Mesenteric fat pad (tissue), 1 donor: ENCODE measurements around the gene CDK4. TPM values are rescaled to one million over a fixed set of nuclear protein-coding genes. Genes with fewer than 3 reads are reported as not detected.
"Not testable (repeated sequence)": the region's sequence is repeated elsewhere in the genome, so short reads cannot be mapped to it uniquely, and the experiment has no call there.

ENCODE experiments used
- DNase-seq: peaks from one replicate; pipeline ENCODE4 v3.0.0-alpha.2; 2020; ENCODE audit warnings: low spot score
- long read RNA-seq: library from polyadenylated mRNA; unstranded; transcript quantifications from one replicate; pipeline ENCODE4 v2.0.0, GENCODE V29; 2020
- total RNA-seq: library from RNA; stranded (reverse); fragmentation: NEBNext Ultra II Directional; extraction: Animal tissue kit (Norgen Biotek cat#: 25700); gene quantifications from one replicate; pipeline ENCODE4 v1.2.1, GENCODE V29; 2021
- donor health status: DM: yes; HTN: yes; CAD: no.

CDK4 gene
- total RNA-seq, result 87.0 TPM
- long read RNA-seq, transcript CDK4-201 (8 exons, 2,076 nt), result major isoform, 297 of 316 reads
- long read RNA-seq, partial matches to known transcripts, result 7 of 316 reads
- long read RNA-seq, other reads (novel, unspliced or antisense), result 9 of 316 reads

DNA sequence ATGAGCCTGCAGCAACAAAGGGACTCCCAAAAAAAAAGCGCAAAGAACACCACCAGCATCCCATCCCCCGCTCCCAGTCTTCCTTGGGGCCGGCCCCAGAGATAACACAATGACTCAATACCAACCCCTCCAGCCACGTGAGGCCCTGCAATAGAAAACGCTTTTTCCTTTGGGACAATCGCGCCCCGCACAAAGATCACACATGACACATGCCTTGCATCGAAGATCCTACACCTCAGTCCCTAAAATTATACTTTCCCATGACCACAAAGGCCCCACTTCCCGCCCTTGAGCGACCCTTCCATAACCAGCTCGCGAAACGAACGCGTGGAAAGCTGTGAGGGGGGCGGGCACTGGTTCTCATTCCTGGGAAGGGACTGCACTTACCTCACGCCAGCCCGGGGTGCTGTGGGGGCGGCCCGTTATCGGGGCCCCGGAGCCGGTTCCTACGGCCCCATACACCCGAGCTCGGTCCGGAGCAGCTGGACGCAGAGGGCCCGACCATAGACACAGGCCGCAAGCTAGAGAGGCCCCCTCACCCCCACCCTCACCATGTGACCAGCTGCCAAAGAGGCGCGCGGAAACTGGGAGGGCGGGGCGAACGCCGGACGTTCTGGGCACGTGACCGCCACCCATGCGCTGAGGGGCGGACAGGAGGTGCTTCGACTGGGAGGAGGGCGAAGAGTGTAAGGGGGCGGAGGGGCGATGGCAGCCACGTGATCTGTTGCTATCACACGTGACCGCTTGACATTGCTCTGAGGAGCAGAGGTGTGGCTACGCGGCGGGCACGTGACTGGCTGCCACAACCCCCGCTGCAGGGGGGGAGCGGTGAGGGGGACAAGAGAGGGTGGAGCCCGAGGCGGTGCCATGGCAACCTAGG lies at the start of gene CDK4:
Gene CDK4 (minus strand): TSS at position 523 of the 880 bp plus-strand sequence. CDS start 593 bp downstream, outside the sequence.
- peak; percentile 99 for DNase-seq

DNA sequence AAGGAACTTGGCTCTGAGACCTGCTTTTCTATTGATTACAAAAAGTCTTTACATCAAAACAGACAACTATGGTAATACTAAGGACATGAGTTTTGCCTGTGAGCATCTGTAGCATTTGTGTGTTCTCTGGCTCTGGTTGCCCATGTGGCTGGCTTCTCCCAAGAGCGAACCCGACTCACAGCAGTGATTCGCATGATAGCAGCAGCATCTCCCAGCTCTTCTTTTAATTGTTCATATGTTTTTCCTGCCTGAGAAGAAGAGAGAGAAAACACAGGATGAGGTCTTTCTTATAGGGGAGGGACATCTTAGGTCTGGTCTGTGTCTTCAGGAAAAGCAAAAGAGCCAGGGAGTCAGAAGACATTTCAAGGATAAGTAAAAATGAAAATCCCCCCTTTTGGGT lies 48.9 kb upstream of the CDK4 start:
- no peak for DNase-seq

DNA sequence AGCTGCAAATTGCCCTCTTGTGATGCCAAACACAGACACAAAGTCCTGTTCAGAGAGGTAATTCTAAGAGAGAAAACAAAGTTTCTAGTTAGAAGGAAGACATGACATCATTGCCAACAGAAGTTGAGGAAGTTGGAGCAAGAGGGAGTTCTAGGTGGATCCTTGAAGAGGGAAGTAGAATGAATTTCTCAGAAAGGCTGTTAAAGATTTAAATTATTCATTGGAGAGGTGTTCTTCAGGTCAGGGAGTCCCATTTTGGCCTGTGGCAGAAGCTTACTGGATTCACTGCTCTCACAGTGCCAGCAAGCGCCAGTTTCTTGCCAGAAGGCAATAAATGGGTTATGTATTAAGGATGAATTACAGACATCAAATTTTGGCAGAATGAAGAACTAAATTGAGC lies 45.8 kb upstream of the CDK4 start:
- no peak for DNase-seq

DNA sequence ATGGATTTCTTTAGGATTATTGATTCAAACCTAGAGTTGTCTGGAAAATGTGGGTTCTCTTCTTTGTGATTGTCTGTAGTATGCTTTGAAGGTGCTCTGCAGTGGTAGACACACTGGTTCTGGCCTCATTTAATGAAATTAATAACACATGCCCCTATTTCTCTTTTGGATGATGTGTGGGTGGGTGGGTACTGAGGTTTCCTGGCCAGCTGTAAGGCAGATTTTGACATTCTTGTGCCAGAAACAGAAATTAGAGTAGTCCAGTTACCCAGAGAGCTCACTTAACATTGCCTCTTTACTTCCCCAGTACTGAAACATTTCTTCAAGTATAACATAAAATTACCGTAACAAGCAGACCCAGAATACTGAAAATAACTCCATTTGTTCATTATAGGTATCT lies 44.9 kb upstream of the CDK4 start:
- DNase-seq, result no peak

DNA sequence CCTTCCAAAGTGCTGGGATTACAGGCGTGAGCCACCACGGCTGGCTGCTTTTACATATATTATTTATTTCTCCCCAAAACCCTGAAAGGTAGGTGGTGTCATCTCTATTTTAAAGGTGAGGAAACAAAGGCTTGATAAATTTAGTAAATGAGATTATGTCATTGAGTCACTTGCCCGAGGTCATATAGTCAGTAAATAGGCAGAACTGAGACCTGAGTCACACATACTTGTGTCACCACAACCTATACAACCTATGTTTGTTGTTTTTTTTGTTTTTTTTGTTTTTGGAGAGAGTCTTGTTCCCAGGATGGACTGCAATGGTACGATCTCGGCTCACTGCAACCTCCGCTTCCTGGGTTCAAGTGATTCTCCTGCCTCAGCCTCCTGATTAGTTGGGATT lies 43.2 kb upstream of the CDK4 start:
- DNase-seq, result no peak

DNA sequence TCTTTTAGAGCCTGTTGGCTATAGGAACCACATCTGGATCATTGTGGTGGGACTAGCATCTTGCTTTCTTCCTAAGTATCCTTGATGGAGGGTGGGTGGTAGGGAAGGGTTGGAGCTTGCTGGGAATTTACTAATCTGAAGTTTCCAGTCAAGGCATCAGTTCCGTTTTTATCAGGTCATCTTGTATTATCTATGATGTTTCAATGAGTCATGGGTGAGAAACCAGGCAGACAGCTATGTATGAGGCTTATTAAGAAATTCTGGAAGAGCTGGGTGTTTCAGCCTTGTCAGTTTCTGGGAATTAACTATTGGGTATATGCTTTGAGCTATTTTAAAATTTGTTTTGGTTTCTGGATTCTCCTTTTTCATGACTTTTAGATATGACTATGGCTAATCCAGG lies 41.8 kb upstream of the CDK4 start:
- DNase-seq, result no peak

DNA sequence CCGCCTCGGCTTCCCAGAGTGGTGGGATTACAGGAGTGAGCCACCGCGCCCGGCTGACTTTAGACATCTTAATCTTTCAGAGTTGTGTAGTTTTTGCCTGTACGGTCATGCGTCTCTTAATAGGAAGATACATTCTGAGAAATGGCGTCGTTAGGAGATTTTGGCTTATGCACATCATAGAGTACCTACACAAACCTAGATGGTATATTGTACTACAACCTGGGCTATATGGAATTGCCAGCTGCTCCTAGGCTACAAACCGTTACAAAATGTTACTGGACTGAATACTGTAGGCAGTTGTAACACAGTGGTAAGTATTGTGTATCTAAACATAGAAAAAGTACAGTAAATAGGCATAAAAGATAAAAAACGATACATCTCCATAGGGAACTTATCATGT lies 31.8 kb upstream of the CDK4 start:
- no peak for DNase-seq

DNA sequence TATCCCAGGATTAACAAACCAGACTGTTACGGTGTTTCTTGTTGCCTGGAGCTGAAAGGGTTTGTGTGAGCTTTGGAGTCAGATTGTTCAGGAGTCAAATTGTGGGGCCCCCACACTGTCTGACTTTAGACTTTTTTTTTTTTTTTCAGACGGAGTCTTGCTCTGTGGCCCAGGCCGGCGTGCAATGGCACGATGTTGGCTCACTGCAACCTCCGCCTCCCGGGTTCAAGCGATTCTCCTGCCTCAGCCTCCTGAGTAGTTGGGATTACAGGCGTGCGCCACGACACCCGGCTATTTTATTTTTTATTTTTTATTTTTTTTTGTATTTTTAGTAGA lies 31.3 kb upstream of the CDK4 start:
- no peak for DNase-seq

DNA sequence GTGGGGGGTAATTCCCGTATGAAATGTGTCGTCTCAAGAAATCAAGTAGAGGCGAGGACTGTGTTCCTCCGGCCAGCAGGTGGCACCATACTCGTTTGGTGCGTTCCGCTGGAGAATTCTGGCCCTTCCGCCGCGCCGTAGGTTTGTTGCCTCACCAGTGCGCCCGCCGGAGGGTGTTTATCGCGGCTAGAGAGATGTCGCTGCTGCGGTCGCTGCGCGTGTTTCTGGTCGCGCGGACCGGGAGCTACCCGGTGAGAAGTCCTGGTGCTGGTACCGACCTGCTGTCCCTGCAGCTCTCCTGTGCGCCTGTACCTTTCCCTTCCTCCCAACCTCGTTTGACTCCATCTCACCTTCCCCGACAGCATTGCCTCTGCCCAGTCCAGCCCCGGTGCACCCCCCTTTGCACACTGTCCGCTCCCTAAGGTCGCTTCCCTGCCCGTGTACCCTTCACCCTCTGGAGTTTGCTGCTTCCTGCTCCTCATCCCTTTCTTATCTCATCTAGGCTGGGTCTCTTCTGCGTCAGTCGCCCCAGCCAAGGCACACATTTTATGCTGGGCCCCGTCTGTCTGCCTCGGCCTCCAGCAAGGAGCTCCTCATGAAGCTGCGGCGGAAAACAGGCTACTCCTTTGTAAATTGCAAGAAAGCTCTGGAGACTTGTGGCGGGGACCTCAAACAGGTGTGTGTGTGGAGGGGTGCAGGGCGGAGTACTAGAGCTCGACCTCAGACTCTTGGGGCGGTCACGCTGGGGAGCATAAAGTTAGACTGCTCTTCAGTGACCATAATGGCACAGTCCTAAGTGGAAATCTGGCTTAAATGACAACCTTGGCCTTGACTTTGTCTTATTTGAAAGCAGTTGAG lies 30.7 kb upstream of the CDK4 start, which contains the start of gene TSFM:
Gene TSFM (plus strand): TSS at position 180 of the 858 bp plus-strand sequence. CDS start 15 bp downstream, at position 195.
- peak; percentile 98 for DNase-seq

DNA sequence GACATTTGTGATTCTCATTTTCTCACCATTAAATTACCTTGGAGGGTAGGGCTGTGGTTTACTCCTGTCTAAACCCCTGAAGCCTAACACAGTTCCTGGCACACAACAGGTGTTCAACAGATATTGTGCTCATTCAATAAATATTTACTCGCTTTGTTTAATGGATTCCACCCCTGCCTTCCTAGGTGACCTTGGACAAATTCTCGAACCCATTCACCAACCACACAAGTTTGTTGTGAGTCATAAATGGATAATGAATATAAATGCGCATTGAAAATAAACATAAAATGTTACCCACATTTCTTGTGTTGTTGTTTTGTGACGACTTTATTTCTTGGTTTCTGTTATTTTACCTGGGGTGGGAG lies 30.1 kb upstream of the CDK4 start:
- no peak for DNase-seq

DNA sequence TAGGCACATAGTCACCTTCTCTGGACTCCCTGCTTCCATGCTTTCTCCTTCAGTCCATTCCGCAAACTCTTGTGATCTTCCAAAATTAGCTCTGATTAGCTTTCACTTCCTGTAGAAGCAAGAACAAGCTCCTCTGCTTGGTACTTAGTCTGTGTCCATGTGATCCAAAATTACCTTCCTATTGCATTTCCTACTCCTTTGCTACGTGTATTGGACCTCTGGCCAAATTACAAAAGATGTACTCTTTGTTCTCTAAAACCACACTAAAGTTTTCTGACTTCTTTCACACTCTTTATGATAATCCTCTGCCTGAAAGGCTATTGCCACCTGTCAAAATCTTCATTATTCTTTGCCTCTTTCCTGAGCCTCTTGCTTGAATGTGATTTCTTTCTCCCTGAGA lies 29.7 kb upstream of the CDK4 start:
- no peak for DNase-seq

DNA sequence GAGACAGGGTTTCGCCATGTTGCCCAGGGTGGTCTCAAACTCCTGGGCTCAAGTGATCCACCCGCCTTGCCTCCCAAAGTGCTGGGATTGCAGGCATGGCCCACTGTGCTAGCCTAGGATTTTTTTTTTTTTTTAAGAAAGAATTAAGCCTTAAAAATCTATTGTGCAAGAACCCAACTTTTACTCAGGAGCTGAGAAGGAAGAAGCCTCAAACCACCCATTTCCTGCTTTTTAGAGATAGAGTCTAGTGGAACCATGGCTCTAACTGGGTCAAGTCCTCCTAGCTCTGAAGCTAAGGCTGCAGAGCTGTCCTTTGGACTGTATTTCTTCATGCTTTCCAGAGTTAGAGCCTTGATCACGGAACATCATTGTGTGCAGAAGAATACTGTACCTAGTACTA lies 29.1 kb upstream of the CDK4 start:
- no peak for DNase-seq

DNA sequence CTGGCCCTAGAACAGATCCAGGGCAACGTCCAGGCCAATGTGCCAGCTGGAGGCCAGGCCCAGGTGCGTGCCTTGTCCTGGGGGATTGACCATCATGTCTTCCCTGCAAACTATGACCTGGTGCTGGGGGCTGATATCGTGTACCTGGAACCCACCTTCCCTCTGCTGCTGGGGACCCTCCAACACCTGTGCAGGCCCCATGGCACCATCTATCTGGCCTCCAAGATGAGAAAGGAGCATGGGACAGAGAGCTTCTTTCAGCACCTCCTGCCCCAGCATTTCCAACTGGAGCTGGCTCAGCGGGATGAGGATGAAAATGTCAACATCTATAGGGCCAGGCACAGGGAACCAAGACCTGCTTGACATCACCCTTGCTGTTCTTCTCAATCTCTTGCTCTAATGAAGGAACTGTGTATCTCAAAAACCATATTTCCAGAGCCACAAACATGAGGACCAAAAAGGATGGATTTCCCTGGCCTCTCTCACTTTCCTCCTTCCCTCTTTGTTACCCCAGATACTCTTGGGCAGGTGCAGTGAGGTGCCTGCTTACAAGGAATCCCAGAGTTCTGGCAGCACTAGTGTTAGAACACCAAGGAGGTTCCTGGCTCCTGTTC lies 28.3 kb upstream of the CDK4 start:
- no peak for DNase-seq

DNA sequence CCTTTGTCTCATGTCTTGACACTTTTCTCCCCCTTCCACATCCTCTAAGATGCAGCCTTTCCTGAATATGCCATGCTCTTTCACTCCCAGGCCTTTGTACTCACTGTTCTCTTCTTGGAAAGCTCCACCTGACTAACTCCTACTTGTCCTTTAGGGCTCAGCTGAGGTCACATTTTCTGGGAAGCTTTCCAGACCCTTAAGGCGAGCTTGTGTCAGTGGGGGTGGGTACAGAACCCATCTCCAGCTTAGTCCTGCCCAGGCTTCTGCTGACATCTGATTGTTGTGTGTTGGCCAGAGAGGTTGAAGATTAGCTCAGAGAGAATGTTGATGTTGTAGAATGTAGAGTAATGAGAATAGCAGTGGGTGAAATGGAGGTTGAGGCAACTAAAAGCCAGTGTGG lies 27.6 kb upstream of the CDK4 start:
- DNase-seq, result no peak

DNA sequence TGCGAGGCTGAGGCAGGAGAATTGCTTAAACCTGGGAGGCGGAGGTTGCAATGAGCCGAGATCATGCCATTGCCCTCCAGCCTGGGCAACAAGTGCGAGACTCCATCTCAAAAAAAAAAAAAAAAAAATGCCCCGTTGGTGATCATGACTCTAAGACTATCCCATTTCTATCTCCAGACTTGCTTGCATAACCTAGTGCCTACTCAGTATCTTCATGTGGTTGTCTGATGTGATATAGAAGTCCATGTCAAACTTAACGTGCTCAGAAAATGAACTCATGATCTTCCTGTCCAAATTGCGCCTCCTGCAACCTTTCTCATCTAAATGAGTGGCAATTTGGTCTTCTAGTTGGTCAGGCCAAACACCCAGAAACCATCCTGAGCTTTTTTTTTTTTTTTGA lies 25.8 kb upstream of the CDK4 start:
- no peak for DNase-seq

DNA sequence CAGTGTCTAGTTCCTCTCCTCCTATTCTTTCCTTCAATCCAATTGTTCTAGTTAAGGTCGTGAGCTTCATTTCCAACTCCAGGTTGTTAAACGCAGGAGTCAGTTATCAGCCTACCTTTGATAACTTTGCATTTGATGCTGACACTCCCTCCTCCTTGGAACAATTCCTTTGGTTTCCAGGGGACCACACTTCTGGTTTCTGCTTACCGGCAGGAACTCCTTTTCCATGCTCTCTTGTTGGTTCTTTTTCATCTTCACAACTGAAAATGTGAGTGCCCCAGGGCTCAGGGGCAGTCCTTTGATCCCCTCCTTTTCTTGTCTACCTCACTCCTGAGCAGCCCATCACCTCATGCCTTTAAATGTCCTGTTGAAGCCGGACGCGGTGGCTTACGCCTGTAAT lies 25.3 kb upstream of the CDK4 start:
- DNase-seq, result no peak

DNA sequence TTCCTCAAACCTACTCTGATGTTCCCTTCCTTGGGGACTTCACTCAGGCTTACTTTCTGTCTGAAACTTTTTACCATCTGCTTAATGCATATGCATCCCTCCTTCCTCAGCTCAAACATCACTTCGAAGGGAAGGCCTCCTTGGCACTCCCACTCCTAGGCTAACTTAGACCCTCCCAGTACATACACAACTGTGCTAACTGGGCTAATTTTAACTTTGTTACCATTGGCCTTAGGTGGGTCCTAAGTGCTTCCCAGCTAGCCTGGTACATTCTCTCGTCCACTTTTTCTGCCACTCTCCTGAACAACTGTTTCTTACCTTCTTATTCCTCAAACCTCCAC lies 24.1 kb upstream of the CDK4 start:
- DNase-seq, result no peak

DNA sequence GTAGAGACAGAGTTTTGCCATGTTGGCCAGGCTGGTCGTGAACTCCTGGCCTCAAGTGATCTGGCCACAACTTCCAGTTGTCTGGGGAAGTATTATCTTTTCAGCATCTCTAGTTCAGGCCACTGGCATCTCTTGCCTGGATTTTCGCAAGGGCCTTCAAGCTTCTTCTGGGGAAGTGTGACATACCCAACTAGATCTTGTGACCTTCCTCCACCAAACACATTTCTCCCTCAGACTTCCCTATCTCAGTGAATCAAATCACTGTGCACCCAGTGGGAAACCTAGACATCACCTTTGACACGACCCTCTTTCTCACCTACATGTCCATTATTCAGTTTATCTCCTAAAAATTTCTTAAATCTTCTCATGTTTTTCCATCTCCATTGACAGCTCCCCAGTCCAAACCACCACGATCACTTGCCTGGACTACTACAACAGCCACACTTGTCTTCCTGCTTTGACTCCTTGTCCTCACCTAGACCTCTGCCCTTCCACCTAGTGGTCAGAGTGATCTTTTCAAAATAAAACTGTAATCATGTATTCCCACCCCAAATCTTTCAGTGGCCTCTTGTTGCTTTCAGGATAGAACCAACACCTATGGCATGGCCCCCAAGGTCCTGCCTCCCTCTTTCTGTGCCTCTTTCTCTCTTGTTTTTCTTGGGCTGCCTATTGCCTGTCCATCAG lies 23.6 kb upstream of the CDK4 start:
- DNase-seq, result no peak

DNA sequence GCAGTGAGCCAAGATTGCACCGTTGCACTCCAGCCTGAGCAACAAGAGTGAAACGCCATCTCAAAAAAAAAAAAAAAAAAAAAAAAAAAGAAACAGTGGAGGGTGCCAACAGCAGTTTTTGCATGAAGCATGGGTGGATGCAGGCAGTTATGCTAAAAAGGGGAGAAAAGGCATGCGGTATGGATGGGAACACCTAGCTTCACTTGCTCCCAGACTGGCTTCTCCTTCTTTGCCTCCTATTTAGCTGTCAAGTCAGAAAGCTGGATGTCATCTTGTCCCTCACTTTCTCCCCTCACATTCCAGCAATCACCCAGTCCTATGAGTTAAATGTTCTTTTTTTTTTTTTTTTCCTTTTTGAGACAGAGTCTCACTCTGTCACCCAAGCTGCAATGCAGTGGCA lies 22.9 kb upstream of the CDK4 start:
- no peak for DNase-seq

DNA sequence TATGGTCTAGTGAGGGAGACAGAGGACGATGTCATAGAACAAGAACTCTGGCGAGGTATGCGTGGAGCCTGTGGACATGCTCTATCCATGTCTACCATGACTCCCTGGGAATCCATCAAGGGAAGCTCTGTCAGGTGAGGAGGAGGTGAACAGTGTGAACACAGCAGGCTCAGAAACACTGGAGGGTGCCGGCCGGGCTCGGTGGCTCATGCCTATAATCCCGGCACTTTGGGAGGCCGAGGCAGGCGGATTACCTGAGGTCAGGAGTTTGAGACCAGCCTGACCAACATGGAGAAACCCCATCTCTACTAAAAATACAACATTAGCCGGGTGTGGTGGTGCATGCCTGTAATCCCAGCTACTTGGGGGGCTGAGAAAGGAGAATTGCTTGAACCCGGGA lies 22.5 kb upstream of the CDK4 start:
- not testable (repeated sequence) for DNase-seq
